ENCODE results near the gene ACVR1. TPM values are rescaled to one million over a fixed set of nuclear protein-coding genes. Genes with fewer than 3 reads are reported as not detected.

The ACVR1 gene
- total RNA-seq, 1 experiment from 2014 or later: 27.6 TPM

- no peaks in the 10 kb centered on the region for H3K9me3 ChIP-seq (ENCODE audit: control insufficient read depth, insufficient read depth, low read depth, low read length)
- no peak overlapping the region for H3K4me3 ChIP-seq (ENCODE audit: low read depth in 2 of 2, low read length in 2 of 2)
- no peaks in the 10 kb centered on the region for H3K36me3 ChIP-seq (ENCODE audit: control insufficient read depth, insufficient read depth, low read length)
- ATAC-seq (no peak), DNase-seq (ENCODE audit: low read depth, low spot score) (no peak)
- no TSS peak for BruUV-seq (replicated peaks)
- TF ChIP-seq POLR2AphosphoS5 (IDR thresholded peaks at IDR 0.05; ENCODE audit: low read depth, low read length): no peak
- TF ChIP-seq REST (IDR thresholded peaks at IDR 0.05; ENCODE audit: insufficient read depth in 1 of 2, low read depth in 2 of 2, low read length in 1 of 2): no peak
- no peak for TF ChIP-seq SIN3A (IDR thresholded peaks at IDR 0.05; ENCODE audit: borderline replicate concordance, insufficient read depth, low read depth, low read length)
- TF ChIP-seq CTCF (IDR thresholded peaks at IDR 0.05): no peak
- no peak for TF ChIP-seq TCF7L2 (IDR thresholded peaks at IDR 0.05; ENCODE audit: low read depth, low read length)
- ChIA-PET POLR2A (no interaction called here), CTCF (no interaction called here)
- no peak overlapping the region for H3K27ac ChIP-seq (ENCODE audit: low read length)
- no peaks in the 10 kb centered on the region for H3K4me1 ChIP-seq (ENCODE audit: control insufficient read depth, insufficient read depth, low read length)
- H3K27me3 ChIP-seq (ENCODE audit: control insufficient read depth, insufficient read depth, low read length): no peaks in the 10 kb centered on the region; the same call in 1 of the 2 replicates
- in situ Hi-C loops (cut with HindIII; ENCODE audit: low pct_unique_long_range_greater_than_20kb, low sequenced_read_pairs) (no loop called here), intact Hi-C loops (cut with micrococcal nuclease; ENCODE audit: unreplicated experiment) (no loop called here)
Observed at GRCh38 chr2:157911750-157912149, 35.6 kb upstream of the ACVR1 start.

GRCh38 chr2:157911246-157911645 lies 35.1 kb upstream of the ACVR1 start:
- ChIA-PET CTCF (no interaction called here), POLR2A (no interaction called here)
- no peak for TF ChIP-seq POLR2AphosphoS5 (IDR thresholded peaks at IDR 0.05; ENCODE audit: low read depth, low read length)
- no peak for TF ChIP-seq TCF7L2 (IDR thresholded peaks at IDR 0.05; ENCODE audit: low read depth, low read length)
- no peak for TF ChIP-seq REST (IDR thresholded peaks at IDR 0.05; ENCODE audit: insufficient read depth in 1 of 2, low read depth in 2 of 2, low read length in 1 of 2)
- no peak for TF ChIP-seq SIN3A (IDR thresholded peaks at IDR 0.05; ENCODE audit: borderline replicate concordance, insufficient read depth, low read depth, low read length)
- TF ChIP-seq CTCF (IDR thresholded peaks at IDR 0.05): no peak
- no peak overlapping the region for H3K4me3 ChIP-seq (ENCODE audit: low read depth in 2 of 2, low read length in 2 of 2)
- intact Hi-C loops (cut with micrococcal nuclease; ENCODE audit: unreplicated experiment) (no loop called here), in situ Hi-C loops (cut with HindIII; ENCODE audit: low pct_unique_long_range_greater_than_20kb, low sequenced_read_pairs) (no loop called here)
- H3K27me3 ChIP-seq (ENCODE audit: control insufficient read depth, insufficient read depth, low read length): no peaks in the 10 kb centered on the region; the same call in 1 of the 2 replicates
- H3K4me1 ChIP-seq (ENCODE audit: control insufficient read depth, insufficient read depth, low read length): no peaks in the 10 kb centered on the region
- no peak for DNase-seq (ENCODE audit: low read depth, low spot score)
- no peak overlapping the region for H3K27ac ChIP-seq (ENCODE audit: low read length)
- H3K9me3 ChIP-seq (ENCODE audit: control insufficient read depth, insufficient read depth, low read depth, low read length): no peaks in the 10 kb centered on the region
- ATAC-seq: no peak
- BruUV-seq (replicated peaks): no TSS peak
- no peaks in the 10 kb centered on the region for H3K36me3 ChIP-seq (ENCODE audit: control insufficient read depth, insufficient read depth, low read length)

Data from Panc1 (cell line).